Body of pancreas (tissue), 4 donors: ENCODE measurements around the gene GRIK4. TPM values are rescaled to one million over a fixed set of nuclear protein-coding genes. Genes with fewer than 3 reads are reported as not detected.
A peak's percentile ranks its signal among the peaks of the same experiment; 100 is the strongest.

Experiments
- ATAC-seq: fragments of 150-250 bp; one replicate; pipeline ENCODE4 v1.9.1; 2016
- DNase-seq, 4 donors: peaks; one replicate each; pipeline ENCODE4 v3.0.0-alpha.2; 2019
- H3K27ac ChIP-seq, 4 donors: fragments of 200-600 bp; sonication (generic); 1 replicate in 3 of 4; 2 replicates in 1 of 4; pipeline versions ENCODE4 v1.5.1 to v1.6.1; 2016 to 2019; ENCODE audit warnings: mild to moderate bottlenecking in 1 of 4, mixed read lengths in 1 of 4, moderate library complexity in 1 of 4
- H3K27me3 ChIP-seq, 2 donors: fragments of 200-600 bp; sonication (generic); one replicate each; pipeline ENCODE4 v1.6.0; 2016; ENCODE audit warnings: mild to moderate bottlenecking in 1 of 2
- H3K36me3 ChIP-seq, 2 donors: fragments of 200-600 bp; sonication (generic); replicated peaks in 1 of 2; 2 replicates each; pipeline ENCODE4 v1.5.1; 2016; ENCODE audit warnings: low read depth in 2 of 2; ENCODE audit not compliant: insufficient read depth in 1 of 2
- H3K4me1 ChIP-seq: fragments of 200-600 bp; sonication (generic); one replicate; pipeline ENCODE4 v1.6.0; 2016
- H3K4me3 ChIP-seq, 2 donors: fragments of 200-600 bp; sonication (generic); 1 replicate in 1 of 2; 2 replicates in 1 of 2; pipeline ENCODE4 v1.5.1; 2016 to 2019
- H3K9me3 ChIP-seq, 3 donors: fragments of 200-600 bp; sonication (generic); 1 replicate in 2 of 3; 2 replicates in 1 of 3; pipeline ENCODE4 v1.5.1; 2016
- CTCF ChIP-seq, 7 experiments: fragments of 450-650 bp in 4 of 7; fragments of 200-600 bp in 3 of 7; sonication (generic) in 3 of 7; IDR thresholded peaks; one replicate each; pipeline ENCODE4 v1.5.1; 2016 to 2019; ENCODE audit warnings: antibody characterized with exemption in 7 of 7
- POLR2A ChIP-seq, 3 donors: fragments of 450-650 bp; IDR thresholded peaks; one replicate each; pipeline ENCODE4 v1.6.1; 2016; ENCODE audit warnings: antibody characterized with exemption in 3 of 3, mild to moderate bottlenecking in 2 of 3
- WGBS, 2 donors: methylation state at CpG; one replicate each; pipeline ENCODE4 v1.1.5; 2017; 5-methylcytosine and 5-hydroxymethylcytosine counted together
- intact Hi-C: fragments of 100-400 bp; cut with DNase I; formaldehyde crosslinking; loops from one replicate; pipeline ENCODE4 v1.15.1; 2023
- total RNA-seq, 2 donors: library from RNA; depleted of rRNA; stranded (reverse); fragments of >200 nt; gene quantifications; one replicate each; pipeline ENCODE4 v1.1.0, GENCODE V29; 2016

GRIK4 gene
- total RNA-seq, 2 donors from 2014 or later = not detected

GRCh38 chr11:120608061-120608460, 96.5 kb downstream of the GRIK4 start:
- WGBS, 2 donors = 66 to 67% methylated on average over 2 of the region's 2 CpGs

GRCh38 chr11:120608760-120609211, 97.2 kb downstream of the GRIK4 start:
- Histone ChIP-seq H3K4me3 (no peak overlapping the region), H3K4me1 (no peaks in the 10 kb centered on the region), H3K27ac (no peak overlapping the region), H3K9me3 (no peaks in the 10 kb centered on the region), H3K36me3 (no peaks in the 10 kb centered on the region), H3K27me3 (no peaks in the 10 kb centered on the region)
- 47 to 59% methylated on average over 4 of the region's 4 CpGs for WGBS, 2 donors
- ATAC-seq (peak; percentile 70), DNase-seq (peak; percentile 12 to 33 (median 16))
- intact Hi-C loops = no loop called here
- no peak for TF ChIP-seq CTCF (IDR thresholded peaks at IDR 0.05)
- TF ChIP-seq POLR2A (IDR thresholded peaks at IDR 0.05) = no peak

More at GRCh38 chr11:120608061-120608460, 96.5 kb downstream of the GRIK4 start:
- H3K4me1 ChIP-seq = no peaks in the 10 kb centered on the region
- DNase-seq (no peak), ATAC-seq (no peak)
- intact Hi-C loops = no loop called here
- no peaks in the 10 kb centered on the region for H3K9me3 ChIP-seq
- no peaks in the 10 kb centered on the region for H3K36me3 ChIP-seq
- H3K4me3 ChIP-seq = no peak overlapping the region
- no peak overlapping the region for H3K27ac ChIP-seq
- no peak for TF ChIP-seq POLR2A (IDR thresholded peaks at IDR 0.05)
- TF ChIP-seq CTCF (IDR thresholded peaks at IDR 0.05) = no peak
- no peaks in the 10 kb centered on the region for H3K27me3 ChIP-seq

GRCh38 chr11:120610111-120610510, 98.6 kb downstream of the GRIK4 start:
- Histone ChIP-seq H3K27ac (no peak overlapping the region), H3K36me3 (no peaks in the 10 kb centered on the region), H3K4me1 (no peaks in the 10 kb centered on the region), H3K27me3 (no peaks in the 10 kb centered on the region), H3K4me3 (no peak overlapping the region), H3K9me3 (no peaks in the 10 kb centered on the region)
- TF ChIP-seq CTCF (IDR thresholded peaks at IDR 0.05) = no peak
- no peak for TF ChIP-seq POLR2A (IDR thresholded peaks at IDR 0.05)
- 50 to 58% methylated on average over 8 of the region's 8 CpGs for WGBS, 2 donors
- ATAC-seq (no peak), DNase-seq (no peak)
- intact Hi-C loops = no loop called here

GRCh38 chr11:120611581-120611980, 100.0 kb downstream of the GRIK4 start:
- WGBS, 2 donors = 71 to 75% methylated on average over 7 of the region's 7 CpGs
- intact Hi-C loops = no loop called here
- Histone ChIP-seq H3K4me3 (no peak overlapping the region), H3K4me1 (no peaks in the 10 kb centered on the region), H3K36me3 (no peaks in the 10 kb centered on the region), H3K27me3 (no peaks in the 10 kb centered on the region), H3K27ac (no peak overlapping the region), H3K9me3 (no peaks in the 10 kb centered on the region)
- ATAC-seq (no peak), DNase-seq (no peak)
- TF ChIP-seq POLR2A (IDR thresholded peaks at IDR 0.05) = no peak
- TF ChIP-seq CTCF (IDR thresholded peaks at IDR 0.05) = no peak

- peak in 1 of 4 donors; percentile 18 for DNase-seq
Measured at GRCh38 chr11:120612513-120613263, 101.1 kb downstream of the GRIK4 start.

More at GRCh38 chr11:120612513-120613263, 101.1 kb downstream of the GRIK4 start:
- WGBS, 2 donors = 45 to 47% methylated on average over 8 of the region's 8 CpGs
- Histone ChIP-seq H3K27me3 (no peaks in the 10 kb centered on the region), H3K4me1 (no peaks in the 10 kb centered on the region), H3K27ac (no peak overlapping the region), H3K4me3 (no peak overlapping the region), H3K9me3 (no peaks in the 10 kb centered on the region), H3K36me3 (no peaks in the 10 kb centered on the region)
- no peak for ATAC-seq
- no peak for TF ChIP-seq CTCF (IDR thresholded peaks at IDR 0.05)
- no peak for TF ChIP-seq POLR2A (IDR thresholded peaks at IDR 0.05)
- intact Hi-C loops = no loop called here
